Endothelial cell of umbilical vein (primary cell): Measurements from ENCODE around the gene USP7. TPM values are rescaled to one million over a fixed set of nuclear protein-coding genes. Genes with fewer than 3 reads are reported as not detected.

ENCODE experiments used
- BruUV-seq: library from RNA; stranded (reverse); fragments of 400-500 nt; replicated peaks from 2 replicates; lab custom pipeline; 2021; lab: Mats Ljungman, UMichigan
- CTCF ChIA-PET: fragments of 300-600, 350-600 bp; sonication (Branson Sonifier 250); formaldehyde crosslinking; loops from one replicate; lab custom pipeline; 2021; ENCODE audit warnings: antibody characterized with exemption, inconsistent platforms; lab: Charles Lee
- POLR2A ChIA-PET: fragments of 300-600, 350-600 bp; sonication (Branson Sonifier 250); formaldehyde crosslinking; loops from one replicate; lab custom pipeline; 2021; ENCODE audit warnings: antibody characterized with exemption, inconsistent platforms; lab: Charles Lee
- DNase-seq: peaks from one replicate; pipeline ENCODE4 v3.0.0-alpha.2; 2011; ENCODE audit warnings: low read depth, low spot score
- FAIRE-seq: peaks from 2 replicates; lab custom pipeline; 2011; peaks lifted over from hg19 to GRCh38; lab: Jason Lieb, UNC
- H2AFZ ChIP-seq: 2 replicates; pipeline ENCODE4 v1.6.0; 2012; ENCODE audit warnings: low read depth, low read length, control low read depth, inconsistent platforms
- H3K27ac ChIP-seq: 2 replicates; pipeline ENCODE4 v1.5.1; 2011; ENCODE audit warnings: low read depth, mild to moderate bottlenecking, control low read depth, low read length, moderate library complexity; ENCODE audit not compliant: insufficient read depth
- H3K27me3 ChIP-seq, 2 experiments: 2 replicates each; pipeline versions ENCODE4 v1.6.0 to v1.6.1; 2011; ENCODE audit warnings: low read length in 2 of 2, mixed read lengths in 1 of 2; ENCODE audit not compliant: control insufficient read depth in 2 of 2, insufficient read depth in 2 of 2
- H3K36me3 ChIP-seq, 2 experiments: 2 replicates in 1 of 2; 3 replicates in 1 of 2; pipeline ENCODE4 v1.5.1; 2011; ENCODE audit warnings: low read length in 2 of 2, mild to moderate bottlenecking in 1 of 2, moderate library complexity in 1 of 2; ENCODE audit not compliant: control insufficient read depth in 2 of 2, insufficient read depth in 2 of 2; ENCODE audit errors: extremely low read depth in 1 of 2
- H3K4me1 ChIP-seq: 3 replicates; pipeline ENCODE4 v1.5.1; 2011; ENCODE audit warnings: mild to moderate bottlenecking, low read length; ENCODE audit not compliant: control insufficient read depth, insufficient read depth; ENCODE audit errors: extremely low read depth
- H3K4me2 ChIP-seq: 2 replicates; pipeline ENCODE4 v1.6.1; 2011; ENCODE audit warnings: low read length, control low read depth, mixed read lengths; ENCODE audit not compliant: insufficient read depth
- H3K4me3 ChIP-seq, 3 experiments: fragments of 200-600 bp in 1 of 3; sonication (generic), shearing (Covaris generic) in 1 of 3; replicated peaks in 1 of 3; 2 replicates each; pipeline ENCODE4 v1.5.1; 2011 to 2016; ENCODE audit warnings: control low read depth in 3 of 3, low read length in 3 of 3, mild to moderate bottlenecking in 2 of 3, inconsistent platforms in 1 of 3, low read depth in 1 of 3, moderate library complexity in 1 of 3; ENCODE audit not compliant: insufficient read depth in 1 of 3
- H3K79me2 ChIP-seq: 2 replicates; pipeline ENCODE4 v1.6.0; 2012; ENCODE audit warnings: low read length, inconsistent platforms; ENCODE audit not compliant: control insufficient read depth, insufficient read depth
- H3K9ac ChIP-seq: replicated peaks from 2 replicates; pipeline ENCODE3; 2011; ENCODE audit warnings: low read length, control low read depth; ENCODE audit not compliant: insufficient read depth; ENCODE audit errors: extremely low read depth
- H3K9me1 ChIP-seq: replicated peaks from 3 replicates; pipeline ENCODE4 v1.6.0; 2011; ENCODE audit warnings: mild to moderate bottlenecking, low read length; ENCODE audit not compliant: control insufficient read depth, insufficient read depth; ENCODE audit errors: extremely low read depth
- H3K9me3 ChIP-seq: replicated peaks from 2 replicates; pipeline ENCODE4 v1.5.1; 2012; ENCODE audit warnings: low read length, inconsistent platforms; ENCODE audit not compliant: control insufficient read depth, insufficient read depth
- H4K20me1 ChIP-seq: replicated peaks from 2 replicates; pipeline ENCODE3; 2011; ENCODE audit warnings: mild to moderate bottlenecking, low read length; ENCODE audit not compliant: control insufficient read depth, insufficient read depth; ENCODE audit errors: extremely low read depth
- EZH2 ChIP-seq: IDR thresholded peaks from 2 replicates; pipeline ENCODE4 v1.6.1; 2012; ENCODE audit warnings: borderline replicate concordance, low read depth, mild to moderate bottlenecking, moderate library complexity, low read length, inconsistent platforms; ENCODE audit not compliant: severe bottlenecking
- FOS ChIP-seq: IDR thresholded peaks from 2 replicates; pipeline ENCODE4 v1.6.1; 2011; ENCODE audit warnings: mild to moderate bottlenecking, low read length, moderate library complexity, borderline replicate concordance; ENCODE audit not compliant: insufficient read depth
- GATA2 ChIP-seq: IDR thresholded peaks from 2 replicates; pipeline ENCODE4 v1.7.0; 2011; ENCODE audit warnings: low read depth, mild to moderate bottlenecking, moderate library complexity, mixed read lengths, low read length; ENCODE audit not compliant: insufficient read length, insufficient read depth
- JUN ChIP-seq: IDR thresholded peaks from 2 replicates; pipeline ENCODE4 v1.6.1; 2011; ENCODE audit warnings: borderline replicate concordance, low read depth; ENCODE audit not compliant: insufficient read length, insufficient read depth
- MYC ChIP-seq: IDR thresholded peaks from one replicate; pipeline ENCODE4 v1.6.1; 2011; ENCODE audit warnings: mild to moderate bottlenecking, low read depth, low read length
- POLR2A ChIP-seq: IDR thresholded peaks from 2 replicates; pipeline ENCODE4 v1.6.1; 2012; ENCODE audit warnings: low read depth, mild to moderate bottlenecking, control low read depth, low read length
- POLR2AphosphoS5 ChIP-seq: IDR thresholded peaks from 2 replicates; pipeline ENCODE4 v1.6.1; 2012; ENCODE audit warnings: low read depth, mild to moderate bottlenecking, control low read depth, low read length, moderate library complexity; ENCODE audit not compliant: insufficient read depth
- dilution Hi-C: fragments of 300-500 bp; cut with MboI; formaldehyde crosslinking; loops from one replicate; pipeline ENCODE4 v1.15.0; 2019; ENCODE audit warnings: low sequenced_read_pairs; ENCODE audit not compliant: extremely low pct_ligation_motif_present
- intact Hi-C: fragments of 100-400 bp; cut with micrococcal nuclease; formaldehyde crosslinking; loops from one replicate; pipeline ENCODE4 v1.10.0; 2022
- polyA plus RNA-seq, 4 experiments: library from polyadenylated mRNA; depleted of rRNA in 3 of 4; stranded (reverse) in 3 of 4; unstranded in 1 of 4; fragments of >200 nt; gene quantifications; 2 replicates each; pipeline versions ENCODE4 v1.2.1 to v1.2.3, GENCODE V29; 2011 to 2012; ENCODE audit warnings: missing spikeins in 1 of 4
- total RNA-seq: library from RNA; stranded (reverse); gene quantifications from 2 replicates; pipeline ENCODE4 v1.2.3, GENCODE V29; 2021
- TF ChIP-seq, protein P1 (sequence below): IDR thresholded peaks from 2 replicates; pipeline ENCODE4 v1.6.1; 2011; ENCODE audit not compliant: insufficient read depth, insufficient read length
- TF ChIP-seq, protein P2 (sequence below), 2 donors: IDR thresholded peaks; 1 replicate in 1 of 2; 2 replicates in 1 of 2; pipeline ENCODE4 v1.5.1; 2011; ENCODE audit warnings: low read length in 2 of 2, mild to moderate bottlenecking in 2 of 2, moderate library complexity in 2 of 2, control low read depth in 1 of 2, inconsistent platforms in 1 of 2, low read depth in 1 of 2; ENCODE audit not compliant: insufficient read depth in 1 of 2; ENCODE audit errors: extremely low read depth in 1 of 2

Gene USP7
- total and polyA plus RNA-seq, 2 donors (not counting 3 experiments of a cell fraction or from before 2014, with no cell fraction given), result 17.7 to 130 TPM

DNA sequence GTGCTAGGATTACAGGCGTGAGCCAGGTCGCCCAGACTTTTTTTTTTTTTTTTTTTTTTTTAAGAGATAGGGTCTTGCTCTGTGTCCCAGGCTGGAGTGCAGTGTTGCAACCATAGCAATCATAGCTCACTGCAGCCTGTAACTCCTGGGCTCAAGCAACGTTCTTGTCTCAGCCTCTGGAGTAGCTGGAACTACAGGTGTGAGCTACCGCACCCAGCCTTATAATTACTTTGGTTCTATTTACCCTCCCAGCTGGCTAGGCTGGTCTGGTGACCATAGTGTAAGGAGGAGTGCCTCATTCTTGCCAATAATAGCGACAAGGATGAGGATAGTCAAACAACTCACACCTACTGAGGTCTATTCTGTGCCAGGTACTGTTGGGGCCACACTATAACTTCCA lies 39.6 kb upstream of the USP7 start:
- no peaks in the 10 kb centered on the region for H3K79me2 ChIP-seq
- H2AFZ ChIP-seq, result no peak overlapping the region
- no peak overlapping the region for H3K27ac ChIP-seq
- no peak overlapping the region for H3K9ac ChIP-seq
- no peaks in the 10 kb centered on the region for H4K20me1 ChIP-seq
- H3K36me3 ChIP-seq, result no peaks in the 10 kb centered on the region
- intact Hi-C loops, result no loop called here
- no TSS peak for BruUV-seq
- ChIA-PET CTCF (interaction anchor here (1.0 kb wide), 1 partner anchor 30 kb away, joined by 3 read pairs; no protein-coding TSS in a partner anchor), POLR2A (no interaction called here)
- H3K4me3 ChIP-seq, result no peak overlapping the region
- no peaks in the 10 kb centered on the region for H3K9me3 ChIP-seq
- DNase-seq, result no peak
- no peak for FAIRE-seq
- no peak overlapping the region for H3K4me2 ChIP-seq
- dilution Hi-C loops, result no loop called here
- no peaks in the 10 kb centered on the region for H3K9me1 ChIP-seq
- H3K27me3 ChIP-seq, result no peaks in the 10 kb centered on the region
- no peaks in the 10 kb centered on the region for H3K4me1 ChIP-seq
- TF ChIP-seq, protein P1, sequence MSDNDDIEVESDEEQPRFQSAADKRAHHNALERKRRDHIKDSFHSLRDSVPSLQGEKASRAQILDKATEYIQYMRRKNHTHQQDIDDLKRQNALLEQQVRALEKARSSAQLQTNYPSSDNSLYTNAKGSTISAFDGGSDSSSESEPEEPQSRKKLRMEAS, result no peak

DNA sequence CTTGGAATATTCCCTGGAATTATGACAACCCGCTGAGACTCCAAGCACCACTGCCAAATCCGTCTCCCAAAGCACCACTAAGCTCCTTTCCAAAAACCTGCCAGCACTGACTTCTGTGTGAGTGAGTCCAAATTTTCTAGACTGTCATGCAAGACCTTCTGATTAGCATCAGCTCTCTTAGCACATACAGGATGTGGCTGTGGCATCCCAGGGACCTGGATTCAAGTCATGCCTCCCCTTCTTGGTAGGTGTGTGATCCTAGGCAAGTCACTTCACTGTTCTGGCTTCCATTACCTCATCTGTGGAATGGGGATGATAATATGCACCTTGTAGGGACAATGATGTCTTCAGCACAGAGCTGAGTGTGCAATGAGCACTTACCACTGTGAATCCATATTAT lies 38.3 kb upstream of the USP7 start:
- CTCF ChIA-PET, result interaction anchor here (1.4 to 1.6 kb wide), 2 partner anchors 11 to 66 kb away, joined by 4 read pairs; no protein-coding TSS in a partner anchor

More for the DNA sequence above, 38.3 kb upstream of the USP7 start:
- TF ChIP-seq, protein P1, result no peak
- TF ChIP-seq POLR2A, result no peak
- no peak for TF ChIP-seq JUN
- TF ChIP-seq POLR2AphosphoS5, result no peak
- no peak for TF ChIP-seq EZH2
- no peak for TF ChIP-seq GATA2
- TF ChIP-seq MYC, result no peak
- TF ChIP-seq, protein P2, sequence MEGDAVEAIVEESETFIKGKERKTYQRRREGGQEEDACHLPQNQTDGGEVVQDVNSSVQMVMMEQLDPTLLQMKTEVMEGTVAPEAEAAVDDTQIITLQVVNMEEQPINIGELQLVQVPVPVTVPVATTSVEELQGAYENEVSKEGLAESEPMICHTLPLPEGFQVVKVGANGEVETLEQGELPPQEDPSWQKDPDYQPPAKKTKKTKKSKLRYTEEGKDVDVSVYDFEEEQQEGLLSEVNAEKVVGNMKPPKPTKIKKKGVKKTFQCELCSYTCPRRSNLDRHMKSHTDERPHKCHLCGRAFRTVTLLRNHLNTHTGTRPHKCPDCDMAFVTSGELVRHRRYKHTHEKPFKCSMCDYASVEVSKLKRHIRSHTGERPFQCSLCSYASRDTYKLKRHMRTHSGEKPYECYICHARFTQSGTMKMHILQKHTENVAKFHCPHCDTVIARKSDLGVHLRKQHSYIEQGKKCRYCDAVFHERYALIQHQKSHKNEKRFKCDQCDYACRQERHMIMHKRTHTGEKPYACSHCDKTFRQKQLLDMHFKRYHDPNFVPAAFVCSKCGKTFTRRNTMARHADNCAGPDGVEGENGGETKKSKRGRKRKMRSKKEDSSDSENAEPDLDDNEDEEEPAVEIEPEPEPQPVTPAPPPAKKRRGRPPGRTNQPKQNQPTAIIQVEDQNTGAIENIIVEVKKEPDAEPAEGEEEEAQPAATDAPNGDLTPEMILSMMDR (IDR thresholded peaks at IDR 0.05; ENCODE audit: extremely low read depth in 1 of 2, insufficient read depth in 1 of 2, low read depth in 1 of 2, low read length in 2 of 2), result no peak
- TF ChIP-seq FOS, result no peak
- no peaks in the 10 kb centered on the region for H3K9me3 ChIP-seq
- H3K79me2 ChIP-seq, result no peaks in the 10 kb centered on the region
- no peaks in the 10 kb centered on the region for H3K27me3 ChIP-seq
- H3K9me1 ChIP-seq, result no peaks in the 10 kb centered on the region
- no peak overlapping the region for H3K4me3 ChIP-seq
- DNase-seq, result no peak
- intact Hi-C loops, result no loop called here
- BruUV-seq, result no TSS peak
- no peaks in the 10 kb centered on the region for H3K36me3 ChIP-seq
- dilution Hi-C loops, result no loop called here
- H3K27ac ChIP-seq, result no peak overlapping the region
- no peak overlapping the region for H3K9ac ChIP-seq
- no peak for FAIRE-seq
- H2AFZ ChIP-seq, result no peak overlapping the region
- no peaks in the 10 kb centered on the region for H3K4me1 ChIP-seq
- POLR2A ChIA-PET, result no interaction called here
- no peaks in the 10 kb centered on the region for H4K20me1 ChIP-seq
- no peak overlapping the region for H3K4me2 ChIP-seq
